NCI-H1417 (cell line): Measurements from ENCODE around the gene PBX3.
A peak's percentile ranks its signal among the peaks of the same experiment; 100 is the strongest.

Experiments used
- DNase-seq, 3 experiments: peaks; one replicate each; lab custom pipeline; 2025; lab: John Stamatoyannopoulos, UW

Gene PBX3

DNA sequence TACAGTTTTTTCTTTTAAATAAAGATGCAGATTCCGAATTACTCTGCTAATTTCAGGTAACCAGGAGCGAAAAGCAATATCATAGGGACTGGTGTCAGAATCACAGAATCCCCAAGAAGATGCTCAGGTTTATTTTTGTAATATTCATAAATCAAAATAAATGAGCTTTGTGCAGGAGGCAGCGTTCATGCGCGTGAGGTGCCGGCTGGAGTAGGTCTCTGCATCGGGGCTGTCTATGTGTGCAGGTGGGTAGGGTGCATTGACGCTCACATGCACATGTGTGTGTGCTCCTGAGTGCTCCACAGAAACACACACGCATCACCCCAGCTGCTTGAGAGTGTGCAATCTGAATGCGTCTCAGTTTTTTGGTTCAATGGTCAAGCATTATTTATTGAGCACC lies 226.4 kb downstream of the PBX3 start:
- no peak for DNase-seq

DNA sequence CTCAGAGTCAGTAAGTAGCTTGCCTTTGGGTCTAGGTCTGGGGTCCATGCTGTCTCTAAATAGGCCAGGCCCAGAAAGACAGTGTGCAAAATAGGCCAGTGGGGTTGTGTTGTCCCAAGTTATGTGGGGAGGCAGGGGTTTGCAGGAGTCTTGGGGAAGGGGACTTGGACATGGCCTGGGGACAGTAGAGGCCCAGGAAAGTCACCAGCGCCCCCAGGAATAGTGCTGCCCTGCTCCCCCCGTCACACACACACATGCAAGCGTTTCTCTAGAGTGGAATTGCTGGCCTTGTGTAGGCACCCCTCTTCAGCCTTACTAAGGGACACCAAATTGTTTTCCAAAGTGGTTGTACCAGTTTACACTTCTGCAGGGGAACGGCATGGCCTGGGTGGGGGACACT lies 227.5 kb downstream of the PBX3 start:
- no peak for DNase-seq

DNA sequence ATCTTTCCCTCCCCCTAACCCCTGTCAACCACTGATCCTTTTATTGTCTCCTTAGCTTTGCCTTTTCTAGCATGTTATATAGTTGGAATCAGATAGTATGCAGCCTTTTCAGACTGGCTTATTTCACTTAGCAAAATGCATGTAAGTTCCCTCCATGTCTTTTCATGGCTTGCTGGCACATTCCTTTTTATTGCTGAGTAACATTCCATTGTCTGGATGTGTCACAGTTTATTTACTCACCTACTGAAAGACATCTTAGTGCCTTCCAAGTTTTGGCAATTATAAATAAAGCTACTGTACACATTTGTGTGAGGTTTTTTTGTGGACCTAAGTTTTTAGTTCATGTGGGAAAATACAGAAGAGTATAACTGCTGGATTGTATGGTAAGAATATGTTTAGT lies 230.1 kb downstream of the PBX3 start:
- no peak for DNase-seq

- DNase-seq = no peak
Observed at GRCh38 chr9:125979383-125979782, 232.2 kb downstream of the PBX3 start.

DNA sequence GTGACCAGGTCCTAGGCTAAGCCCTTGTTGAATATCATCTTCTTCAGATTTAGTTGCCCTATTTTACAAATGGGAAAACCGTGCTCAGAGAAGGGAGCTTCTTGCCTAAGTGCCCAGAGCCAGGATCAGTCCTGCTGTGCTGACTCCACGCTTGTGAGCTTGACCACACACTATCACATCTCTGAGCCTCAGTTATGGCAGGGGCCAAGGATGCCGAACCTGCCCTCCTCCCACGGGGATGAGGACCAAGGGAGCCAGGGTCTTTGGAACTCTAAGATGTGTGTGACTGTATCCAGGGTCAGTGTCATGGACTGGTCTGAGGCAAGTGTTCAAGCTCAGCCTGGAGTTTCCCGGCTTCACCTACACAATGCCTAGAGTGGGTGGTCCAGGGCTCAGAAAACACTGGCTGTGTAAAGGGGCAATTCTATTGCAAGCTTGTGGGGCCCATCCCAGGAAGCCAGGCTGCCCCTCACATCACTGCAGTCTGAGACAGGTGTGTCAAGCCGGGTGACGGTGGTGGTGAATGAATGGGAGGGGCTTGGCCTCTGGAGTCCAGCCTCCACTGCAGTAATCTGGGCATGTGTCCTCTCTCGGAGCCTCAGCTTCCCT lies 235.7 kb downstream of the PBX3 start:
- no peak for DNase-seq

DNA sequence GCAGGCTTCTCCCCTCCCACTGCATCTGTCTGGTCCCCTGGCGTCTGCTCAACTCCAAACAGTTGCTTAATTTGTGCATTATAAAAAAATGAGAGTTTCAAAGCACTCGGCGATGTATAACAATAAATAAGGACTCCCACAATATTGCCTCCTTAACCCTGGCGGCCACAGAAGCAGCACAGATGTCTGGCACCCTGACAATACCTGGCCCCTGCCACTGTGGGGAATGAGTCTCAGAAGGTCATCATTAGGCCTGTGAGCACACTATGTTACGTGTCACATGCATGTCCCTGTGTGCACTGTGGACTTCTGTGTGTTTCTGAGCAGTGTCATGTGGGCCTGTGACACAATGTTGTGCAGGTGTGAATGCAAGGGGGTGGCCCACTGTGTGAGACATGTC lies 236.5 kb downstream of the PBX3 start:
- DNase-seq = no peak

DNA sequence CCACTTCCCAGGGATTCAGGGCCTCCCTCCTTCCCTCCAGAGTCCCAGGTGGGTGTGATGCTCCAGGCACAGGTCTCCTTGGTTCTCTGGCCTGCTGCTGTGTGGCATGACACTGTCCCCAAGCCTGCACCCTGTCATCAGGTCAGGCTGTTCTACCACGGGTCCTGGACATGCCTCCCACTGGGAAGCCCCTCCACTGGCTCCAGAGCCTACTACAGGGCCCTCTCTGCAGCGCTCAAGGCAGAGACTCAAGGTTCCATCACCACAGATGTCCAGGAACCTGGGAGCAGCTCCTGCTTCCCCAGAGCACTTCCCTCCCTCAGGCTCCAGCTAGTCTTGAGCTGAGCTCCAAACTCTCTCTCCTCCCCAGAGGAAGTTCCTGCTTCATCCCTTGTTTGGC lies 237.3 kb downstream of the PBX3 start:
- no peak for DNase-seq

DNA sequence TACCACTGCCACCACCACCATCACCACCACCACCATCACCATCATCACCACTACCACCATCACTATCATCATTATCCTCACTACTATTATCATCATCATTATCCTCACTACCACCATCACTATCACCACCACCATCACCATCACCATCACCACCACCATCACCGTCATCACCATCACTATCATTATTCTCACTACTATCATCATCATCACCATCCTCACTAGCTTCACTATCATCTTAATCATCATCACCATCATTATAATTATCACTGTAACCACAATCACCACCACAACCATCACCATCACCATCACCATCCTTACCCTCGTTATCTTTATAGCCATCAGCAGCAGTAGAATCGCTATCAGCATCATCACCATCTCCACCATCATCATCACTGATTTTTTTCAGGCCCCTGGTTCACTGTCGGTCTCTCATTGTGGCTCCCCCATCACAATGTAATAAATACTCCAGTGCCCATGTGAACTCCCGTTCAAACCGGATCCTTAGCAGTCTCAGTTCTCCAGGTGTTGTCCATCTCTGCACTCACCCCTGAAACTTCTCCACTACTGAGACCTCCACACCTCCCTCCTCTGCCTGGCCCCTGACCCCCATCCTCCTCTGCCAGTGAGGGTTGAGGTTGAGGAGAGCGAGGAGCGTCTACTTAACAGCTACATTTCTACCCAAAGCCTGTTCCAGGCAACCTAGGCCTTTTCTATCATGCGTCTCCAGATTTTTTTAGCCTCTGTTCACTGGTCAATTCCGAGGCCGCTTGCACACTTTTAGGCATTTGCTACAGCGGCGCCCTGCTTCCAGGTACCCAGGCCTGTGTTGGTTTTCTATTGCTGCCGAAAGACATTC lies 238.2 kb downstream of the PBX3 start:
- DNase-seq = no peak

DNA sequence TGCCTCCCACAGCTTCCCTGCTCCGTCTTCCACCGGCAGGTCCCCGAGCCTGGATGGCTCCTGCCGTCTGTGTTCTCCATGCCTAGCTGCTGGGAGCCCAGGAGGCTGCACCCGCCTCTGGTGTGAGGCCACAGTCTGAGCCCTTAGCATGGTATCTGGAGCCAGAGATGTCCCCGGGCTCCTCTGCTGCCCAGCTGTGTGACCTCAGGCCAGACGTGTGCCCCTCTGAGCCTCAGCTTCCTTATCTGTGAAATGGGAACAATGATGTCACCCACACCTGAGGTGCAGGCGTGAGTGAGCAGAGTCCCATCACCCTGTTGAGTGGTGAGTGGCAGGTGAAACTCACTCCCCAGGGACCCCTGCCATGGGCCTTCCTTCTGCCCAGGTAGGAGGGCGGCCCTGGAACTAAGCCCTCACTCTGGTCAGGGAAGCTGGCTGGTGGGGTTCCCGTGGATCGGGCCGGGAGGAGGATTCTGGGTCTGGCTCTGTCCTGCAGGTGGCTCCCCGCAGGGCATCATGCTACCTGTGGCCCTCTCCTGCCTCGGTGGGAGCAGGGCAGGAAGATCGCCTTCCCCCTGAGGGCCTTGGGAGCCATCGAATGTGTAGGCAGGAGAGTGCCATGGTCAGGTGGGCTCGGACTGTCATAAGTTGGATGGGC lies 239.0 kb downstream of the PBX3 start:
- no peak for DNase-seq

- no peak for DNase-seq
Observed at GRCh38 chr9:125986966-125987365, 239.8 kb downstream of the PBX3 start.

GRCh38 chr9:125987420-125987819 lies 240.2 kb downstream of the PBX3 start:
- DNase-seq = no peak

DNA sequence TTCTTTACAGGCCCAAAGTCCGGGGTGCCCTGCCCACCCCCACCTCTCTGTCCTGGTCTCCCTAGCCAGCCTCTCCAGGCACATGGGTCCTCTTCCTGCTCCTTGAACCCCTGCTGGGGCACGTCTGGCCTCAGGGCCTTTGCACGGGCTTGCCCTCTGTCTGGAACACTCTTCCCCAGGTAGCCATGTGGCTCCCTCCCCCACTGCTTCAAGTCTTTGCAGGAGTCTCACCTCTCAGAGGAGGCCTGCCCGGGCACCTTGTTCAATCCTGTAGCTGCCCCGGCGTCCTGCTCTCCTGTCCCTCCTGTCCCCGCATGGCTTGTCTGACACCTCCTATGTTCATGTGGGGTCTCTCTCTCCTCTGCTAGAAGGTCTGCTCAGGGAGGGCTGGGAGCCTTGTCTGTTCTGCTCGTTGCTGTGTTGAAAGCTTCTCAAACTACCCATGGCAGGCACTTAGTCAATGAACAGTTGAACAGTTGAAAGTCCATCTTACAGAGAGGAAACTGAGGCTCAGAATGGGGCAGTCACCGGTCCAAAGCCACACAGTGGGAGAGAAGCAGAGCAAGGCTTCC lies 241.4 kb downstream of the PBX3 start:
- DNase-seq = no peak

- DNase-seq = no peak
Observed at GRCh38 chr9:125989090-125989501, 241.9 kb downstream of the PBX3 start.

GRCh38 chr9:125989524-125990180 lies 242.5 kb downstream of the PBX3 start:
- DNase-seq = no peak

DNA sequence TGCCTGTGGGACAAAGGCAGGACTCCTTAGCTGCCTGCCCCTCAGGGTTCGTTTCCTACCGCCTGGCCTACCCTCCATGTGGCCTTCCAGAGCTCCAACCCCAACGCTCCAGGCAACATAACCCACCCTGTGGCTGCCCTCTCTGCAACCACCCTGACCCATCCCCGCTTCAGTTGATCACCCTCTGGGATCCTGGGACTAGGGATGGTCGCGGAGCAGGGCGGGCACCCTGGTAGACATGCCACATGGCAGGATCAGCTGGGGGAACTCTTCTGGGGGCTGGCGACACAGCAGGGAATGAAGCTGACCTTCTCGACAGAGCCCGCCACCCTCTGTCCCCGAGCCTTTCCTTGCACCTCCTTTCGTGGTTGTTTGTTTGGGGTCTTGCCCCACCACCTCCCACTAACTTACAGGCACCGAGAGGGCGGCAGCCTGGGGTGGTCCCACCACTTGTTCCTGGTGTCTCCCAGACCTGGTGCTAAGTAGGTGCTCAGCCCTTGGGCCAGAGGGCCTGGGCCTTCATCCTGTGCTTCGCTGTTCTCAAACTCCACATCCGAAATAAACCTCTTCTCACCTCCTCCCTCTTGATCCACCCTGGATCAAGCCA lies 243.1 kb downstream of the PBX3 start:
- DNase-seq = no peak

DNA sequence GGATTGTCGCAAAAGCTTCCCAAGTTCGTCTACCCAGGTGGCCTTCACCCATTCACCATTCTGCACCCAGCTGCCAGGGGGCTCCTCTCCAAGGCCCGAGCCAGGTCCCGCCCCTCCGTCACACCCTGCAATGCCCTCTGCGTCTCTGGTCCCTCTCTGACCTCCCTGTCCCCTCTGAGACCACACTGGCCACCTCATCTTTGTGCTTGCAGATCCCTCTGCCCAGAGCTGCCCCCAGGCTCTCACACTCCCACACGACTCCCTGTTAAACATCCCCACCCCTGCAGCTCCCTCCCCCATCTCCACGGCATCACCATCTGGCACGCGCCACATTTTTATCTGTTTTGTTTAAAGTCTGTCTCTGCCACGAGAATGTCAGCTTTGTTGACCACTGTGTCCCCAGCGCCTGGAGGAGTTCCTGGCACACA lies 243.6 kb downstream of the PBX3 start:
- peak in 1 of 3 experiments; percentile 48 for DNase-seq

GRCh38 chr9:125991886-125992529 lies 244.8 kb downstream of the PBX3 start:
- no peak for DNase-seq

- DNase-seq = no peak
Observed at GRCh38 chr9:125992557-125992956, 245.4 kb downstream of the PBX3 start.

DNA sequence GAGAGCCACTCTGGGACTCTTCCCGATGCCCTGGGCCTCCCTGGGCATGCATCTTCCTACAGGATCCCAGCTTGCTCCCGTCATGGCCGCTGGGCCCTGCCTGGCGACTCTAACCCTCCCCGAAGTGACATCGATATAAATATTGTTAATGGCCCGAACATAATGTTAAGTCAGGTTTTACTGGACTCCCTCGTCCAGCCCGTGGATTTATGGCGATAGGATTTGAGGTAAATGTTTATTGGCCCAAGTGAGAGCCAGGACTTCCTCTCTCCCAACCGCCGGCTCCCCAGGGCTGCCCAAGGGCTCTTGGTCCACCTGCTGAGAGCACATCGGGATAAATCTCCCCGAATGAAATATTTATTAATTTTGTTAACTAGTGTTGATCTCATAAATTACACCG lies 246.3 kb downstream of the PBX3 start:
- no peak for DNase-seq

- DNase-seq = no peak
Observed at GRCh38 chr9:125994066-125994943, 247.1 kb downstream of the PBX3 start.
